ENCODE measurements around the gene SLC37A3.

DNA sequence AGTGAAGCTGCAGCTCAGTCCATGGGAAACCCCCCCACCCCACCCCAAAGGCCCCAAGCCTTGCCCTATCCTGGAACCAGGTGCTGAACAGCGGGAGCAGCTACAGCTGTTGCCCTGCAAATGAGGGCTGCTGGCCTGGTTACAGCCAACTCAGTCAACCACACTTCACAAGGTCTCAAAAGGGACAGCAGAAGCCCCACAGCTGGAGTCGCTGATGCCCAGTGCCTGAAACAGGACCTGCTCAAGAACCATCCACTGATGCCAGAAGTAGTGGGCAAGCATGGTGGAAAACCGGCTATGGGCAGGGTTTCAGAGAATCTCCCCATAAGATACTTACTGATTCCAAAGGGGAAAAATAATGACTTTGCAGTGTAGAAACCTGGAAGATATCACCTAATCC, 110.3 kb downstream of the SLC37A3 start:
- TF ChIP-seq TAF1 (conservative IDR thresholded peaks at IDR 0.05) (no peak), YY1 (IDR thresholded peaks at IDR 0.05) (no peak), HNF4G (IDR thresholded peaks at IDR 0.05) (no peak), JUND (IDR thresholded peaks at IDR 0.05) (no peak), RAD21 (IDR thresholded peaks at IDR 0.05) (no peak), EGR1 (IDR thresholded peaks at IDR 0.05; ENCODE audit: low read depth in 2 of 2) (no peak), GABPA (IDR thresholded peaks at IDR 0.05 in 1 of 2, conservative IDR thresholded peaks at IDR 0.05 in 1 of 2) (no peak), RXRA (IDR thresholded peaks at IDR 0.05) (no peak), NR2F2 (IDR thresholded peaks at IDR 0.05) (no peak)
- TF ChIP-seq, protein P1, sequence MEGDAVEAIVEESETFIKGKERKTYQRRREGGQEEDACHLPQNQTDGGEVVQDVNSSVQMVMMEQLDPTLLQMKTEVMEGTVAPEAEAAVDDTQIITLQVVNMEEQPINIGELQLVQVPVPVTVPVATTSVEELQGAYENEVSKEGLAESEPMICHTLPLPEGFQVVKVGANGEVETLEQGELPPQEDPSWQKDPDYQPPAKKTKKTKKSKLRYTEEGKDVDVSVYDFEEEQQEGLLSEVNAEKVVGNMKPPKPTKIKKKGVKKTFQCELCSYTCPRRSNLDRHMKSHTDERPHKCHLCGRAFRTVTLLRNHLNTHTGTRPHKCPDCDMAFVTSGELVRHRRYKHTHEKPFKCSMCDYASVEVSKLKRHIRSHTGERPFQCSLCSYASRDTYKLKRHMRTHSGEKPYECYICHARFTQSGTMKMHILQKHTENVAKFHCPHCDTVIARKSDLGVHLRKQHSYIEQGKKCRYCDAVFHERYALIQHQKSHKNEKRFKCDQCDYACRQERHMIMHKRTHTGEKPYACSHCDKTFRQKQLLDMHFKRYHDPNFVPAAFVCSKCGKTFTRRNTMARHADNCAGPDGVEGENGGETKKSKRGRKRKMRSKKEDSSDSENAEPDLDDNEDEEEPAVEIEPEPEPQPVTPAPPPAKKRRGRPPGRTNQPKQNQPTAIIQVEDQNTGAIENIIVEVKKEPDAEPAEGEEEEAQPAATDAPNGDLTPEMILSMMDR (IDR thresholded peaks at IDR 0.05; ENCODE audit: low read depth, low read length, missing input control), result no peak
- TF ChIP-seq, protein P2, sequence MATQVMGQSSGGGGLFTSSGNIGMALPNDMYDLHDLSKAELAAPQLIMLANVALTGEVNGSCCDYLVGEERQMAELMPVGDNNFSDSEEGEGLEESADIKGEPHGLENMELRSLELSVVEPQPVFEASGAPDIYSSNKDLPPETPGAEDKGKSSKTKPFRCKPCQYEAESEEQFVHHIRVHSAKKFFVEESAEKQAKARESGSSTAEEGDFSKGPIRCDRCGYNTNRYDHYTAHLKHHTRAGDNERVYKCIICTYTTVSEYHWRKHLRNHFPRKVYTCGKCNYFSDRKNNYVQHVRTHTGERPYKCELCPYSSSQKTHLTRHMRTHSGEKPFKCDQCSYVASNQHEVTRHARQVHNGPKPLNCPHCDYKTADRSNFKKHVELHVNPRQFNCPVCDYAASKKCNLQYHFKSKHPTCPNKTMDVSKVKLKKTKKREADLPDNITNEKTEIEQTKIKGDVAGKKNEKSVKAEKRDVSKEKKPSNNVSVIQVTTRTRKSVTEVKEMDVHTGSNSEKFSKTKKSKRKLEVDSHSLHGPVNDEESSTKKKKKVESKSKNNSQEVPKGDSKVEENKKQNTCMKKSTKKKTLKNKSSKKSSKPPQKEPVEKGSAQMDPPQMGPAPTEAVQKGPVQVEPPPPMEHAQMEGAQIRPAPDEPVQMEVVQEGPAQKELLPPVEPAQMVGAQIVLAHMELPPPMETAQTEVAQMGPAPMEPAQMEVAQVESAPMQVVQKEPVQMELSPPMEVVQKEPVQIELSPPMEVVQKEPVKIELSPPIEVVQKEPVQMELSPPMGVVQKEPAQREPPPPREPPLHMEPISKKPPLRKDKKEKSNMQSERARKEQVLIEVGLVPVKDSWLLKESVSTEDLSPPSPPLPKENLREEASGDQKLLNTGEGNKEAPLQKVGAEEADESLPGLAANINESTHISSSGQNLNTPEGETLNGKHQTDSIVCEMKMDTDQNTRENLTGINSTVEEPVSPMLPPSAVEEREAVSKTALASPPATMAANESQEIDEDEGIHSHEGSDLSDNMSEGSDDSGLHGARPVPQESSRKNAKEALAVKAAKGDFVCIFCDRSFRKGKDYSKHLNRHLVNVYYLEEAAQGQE (IDR thresholded peaks at IDR 0.05), result no peak
- TF ChIP-seq, protein P3, sequence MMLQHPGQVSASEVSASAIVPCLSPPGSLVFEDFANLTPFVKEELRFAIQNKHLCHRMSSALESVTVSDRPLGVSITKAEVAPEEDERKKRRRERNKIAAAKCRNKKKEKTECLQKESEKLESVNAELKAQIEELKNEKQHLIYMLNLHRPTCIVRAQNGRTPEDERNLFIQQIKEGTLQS (IDR thresholded peaks at IDR 0.05), result no peak
- TF ChIP-seq, protein P4, sequence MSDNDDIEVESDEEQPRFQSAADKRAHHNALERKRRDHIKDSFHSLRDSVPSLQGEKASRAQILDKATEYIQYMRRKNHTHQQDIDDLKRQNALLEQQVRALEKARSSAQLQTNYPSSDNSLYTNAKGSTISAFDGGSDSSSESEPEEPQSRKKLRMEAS (IDR thresholded peaks at IDR 0.05), result no peak
- TF ChIP-seq, protein P5, sequence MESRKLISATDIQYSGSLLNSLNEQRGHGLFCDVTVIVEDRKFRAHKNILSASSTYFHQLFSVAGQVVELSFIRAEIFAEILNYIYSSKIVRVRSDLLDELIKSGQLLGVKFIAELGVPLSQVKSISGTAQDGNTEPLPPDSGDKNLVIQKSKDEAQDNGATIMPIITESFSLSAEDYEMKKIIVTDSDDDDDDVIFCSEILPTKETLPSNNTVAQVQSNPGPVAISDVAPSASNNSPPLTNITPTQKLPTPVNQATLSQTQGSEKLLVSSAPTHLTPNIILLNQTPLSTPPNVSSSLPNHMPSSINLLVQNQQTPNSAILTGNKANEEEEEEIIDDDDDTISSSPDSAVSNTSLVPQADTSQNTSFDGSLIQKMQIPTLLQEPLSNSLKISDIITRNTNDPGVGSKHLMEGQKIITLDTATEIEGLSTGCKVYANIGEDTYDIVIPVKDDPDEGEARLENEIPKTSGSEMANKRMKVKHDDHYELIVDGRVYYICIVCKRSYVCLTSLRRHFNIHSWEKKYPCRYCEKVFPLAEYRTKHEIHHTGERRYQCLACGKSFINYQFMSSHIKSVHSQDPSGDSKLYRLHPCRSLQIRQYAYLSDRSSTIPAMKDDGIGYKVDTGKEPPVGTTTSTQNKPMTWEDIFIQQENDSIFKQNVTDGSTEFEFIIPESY (IDR thresholded peaks at IDR 0.05), result no peak
